HG02884 (cell line): ENCODE measurements around the gene CREB5.
"Not testable (repeated sequence)": the region's sequence is repeated elsewhere in the genome, so short reads cannot be mapped to it uniquely, and the experiment has no call there.

ENCODE experiments used
- ATAC-seq: cut with Tn5 transposase; IDR thresholded peaks from one replicate; pipeline ENCODE4 v1.9.1; 2021; ENCODE audit warnings: mild to moderate bottlenecking, moderate library complexity; ENCODE audit not compliant: unreplicated experiment

Gene CREB5, protein sequence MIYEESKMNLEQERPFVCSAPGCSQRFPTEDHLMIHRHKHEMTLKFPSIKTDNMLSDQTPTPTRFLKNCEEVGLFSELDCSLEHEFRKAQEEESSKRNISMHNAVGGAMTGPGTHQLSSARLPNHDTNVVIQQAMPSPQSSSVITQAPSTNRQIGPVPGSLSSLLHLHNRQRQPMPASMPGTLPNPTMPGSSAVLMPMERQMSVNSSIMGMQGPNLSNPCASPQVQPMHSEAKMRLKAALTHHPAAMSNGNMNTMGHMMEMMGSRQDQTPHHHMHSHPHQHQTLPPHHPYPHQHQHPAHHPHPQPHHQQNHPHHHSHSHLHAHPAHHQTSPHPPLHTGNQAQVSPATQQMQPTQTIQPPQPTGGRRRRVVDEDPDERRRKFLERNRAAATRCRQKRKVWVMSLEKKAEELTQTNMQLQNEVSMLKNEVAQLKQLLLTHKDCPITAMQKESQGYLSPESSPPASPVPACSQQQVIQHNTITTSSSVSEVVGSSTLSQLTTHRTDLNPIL

DNA sequence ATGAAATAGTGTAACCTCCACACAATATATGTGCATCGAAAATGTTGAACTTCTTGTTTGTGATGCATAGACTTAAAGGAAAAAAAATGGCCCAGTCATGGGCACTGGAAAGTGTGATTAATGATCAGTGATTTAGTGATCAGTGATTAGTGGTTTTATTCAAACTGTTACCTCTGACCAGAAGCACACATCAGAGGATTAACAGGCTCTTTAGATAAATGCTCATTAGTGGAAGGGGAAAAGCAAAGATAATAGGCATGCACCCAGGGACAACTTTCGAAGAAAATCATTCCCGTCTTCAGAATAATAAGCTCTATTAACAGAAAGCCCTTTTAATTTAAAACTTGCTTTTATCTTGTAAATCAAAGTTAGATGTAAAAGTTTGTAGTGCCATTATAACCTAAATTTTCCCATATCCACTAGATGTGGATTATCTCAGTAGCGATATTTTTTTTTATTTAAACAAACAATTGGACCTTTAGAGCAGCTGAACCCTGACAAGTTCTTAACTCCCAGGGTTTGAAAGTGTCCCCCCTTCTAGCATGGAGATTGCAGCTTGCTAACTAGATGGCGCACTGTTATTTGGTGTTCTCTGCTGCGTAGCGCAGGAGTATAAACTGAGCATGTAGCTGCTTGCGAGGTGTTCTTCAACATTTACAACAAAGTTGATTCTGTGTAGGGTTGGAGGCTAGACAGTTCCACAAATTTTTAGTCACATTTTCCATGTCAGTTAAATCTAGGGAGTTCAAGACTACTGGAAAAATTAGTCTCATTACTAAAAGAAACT is at the start of gene CREB5:
CREB5 (plus strand) TSS at position 643 of the 787 bp plus-strand sequence. CDS start 397 bp downstream, outside the sequence.
- ATAC-seq: no peak

DNA sequence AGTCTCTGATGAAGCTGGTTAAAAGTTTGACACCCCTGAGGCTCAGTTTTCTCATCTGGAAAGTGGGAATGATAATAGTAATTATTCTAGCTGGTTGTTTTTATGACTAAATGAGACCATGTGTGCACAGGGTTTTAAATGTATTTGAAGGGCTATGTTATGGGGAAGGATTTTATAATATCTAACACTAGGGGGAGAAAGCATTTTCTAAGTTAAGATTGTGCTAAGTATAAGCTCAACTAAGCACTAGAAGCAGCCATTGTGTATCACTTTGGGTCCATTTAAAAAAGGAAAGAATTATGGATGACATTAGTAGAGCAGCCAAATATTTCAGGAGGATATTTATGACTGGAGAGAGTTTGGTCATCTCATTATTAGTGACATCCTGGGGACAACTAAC is 49.5 kb upstream of the CREB5 start:
- no peak for ATAC-seq

DNA sequence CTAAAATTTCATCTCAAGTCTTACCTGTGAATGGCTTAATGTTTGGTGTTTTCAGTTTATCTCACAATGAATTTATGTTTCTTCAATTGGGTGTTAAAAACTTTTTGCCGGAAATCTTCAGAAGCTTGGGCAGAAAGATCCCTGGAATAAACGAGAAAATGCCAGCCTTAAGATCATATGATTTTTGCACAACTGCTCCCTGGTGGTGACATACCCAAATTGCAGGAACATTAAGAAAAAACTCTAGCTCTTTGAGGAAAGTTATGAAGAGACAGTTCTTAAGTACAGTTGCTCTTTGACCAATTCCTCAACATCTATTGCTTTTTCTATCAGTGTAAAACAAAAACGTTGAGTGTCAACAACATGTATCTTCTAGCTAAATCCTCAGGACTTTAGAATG is 48.2 kb upstream of the CREB5 start:
- no peak for ATAC-seq

DNA sequence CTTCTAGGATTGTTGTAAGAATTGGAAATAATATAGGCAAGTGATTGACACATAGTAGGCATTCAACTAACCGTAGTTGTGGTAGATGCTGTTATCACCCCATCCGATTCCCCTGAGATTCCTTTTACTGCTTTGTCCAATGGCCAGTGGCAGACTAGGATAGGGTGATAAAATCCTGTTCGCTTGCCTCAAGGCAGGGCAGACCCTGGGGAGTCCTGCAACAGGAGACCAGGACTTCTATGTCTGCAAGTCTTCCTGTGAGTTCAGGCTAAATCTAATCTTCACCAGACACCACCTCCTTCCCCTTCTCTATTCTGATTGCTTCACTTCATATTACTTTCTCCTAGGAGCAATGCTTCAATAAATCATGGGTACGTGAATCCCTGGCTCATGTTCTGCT is 42.8 kb upstream of the CREB5 start:
- no peak for ATAC-seq

DNA sequence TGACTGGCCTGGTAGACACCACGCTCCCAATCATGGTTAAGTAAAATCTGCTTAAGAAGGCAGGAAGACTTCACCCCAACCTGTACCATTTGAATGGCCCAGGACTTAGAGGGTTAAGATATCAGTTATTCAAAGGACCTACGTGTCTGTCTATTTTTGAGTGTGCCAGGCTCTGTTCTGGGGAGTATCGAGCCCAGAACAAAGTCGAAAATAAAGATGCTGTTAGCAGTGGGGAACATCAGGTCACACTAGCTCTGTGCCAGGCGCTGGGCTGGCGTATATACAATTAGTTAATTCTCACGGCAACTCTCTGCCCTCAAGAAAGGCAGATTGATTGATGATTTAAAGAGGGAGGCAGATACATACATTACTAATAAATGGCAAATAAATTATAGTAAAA is 40.5 kb upstream of the CREB5 start:
- no peak for ATAC-seq

DNA sequence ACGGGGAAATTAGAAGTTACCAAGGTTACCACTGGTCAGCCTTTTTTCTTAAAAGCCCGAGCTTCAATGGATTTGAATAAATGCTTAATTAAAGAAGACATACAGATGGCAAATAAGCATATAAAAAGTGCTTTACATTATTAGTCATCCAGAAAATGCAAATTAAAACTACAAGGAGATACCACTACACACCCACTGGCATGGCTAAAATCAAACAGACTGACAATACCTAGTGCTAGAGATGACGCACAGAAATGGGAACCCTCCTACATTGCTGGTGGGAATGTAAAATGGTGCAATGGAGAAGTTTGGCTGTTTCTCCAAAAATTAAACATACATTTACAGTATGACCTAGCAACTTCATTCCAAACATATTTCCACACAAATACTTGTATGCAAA is 38.3 kb upstream of the CREB5 start:
- ATAC-seq: no peak

DNA sequence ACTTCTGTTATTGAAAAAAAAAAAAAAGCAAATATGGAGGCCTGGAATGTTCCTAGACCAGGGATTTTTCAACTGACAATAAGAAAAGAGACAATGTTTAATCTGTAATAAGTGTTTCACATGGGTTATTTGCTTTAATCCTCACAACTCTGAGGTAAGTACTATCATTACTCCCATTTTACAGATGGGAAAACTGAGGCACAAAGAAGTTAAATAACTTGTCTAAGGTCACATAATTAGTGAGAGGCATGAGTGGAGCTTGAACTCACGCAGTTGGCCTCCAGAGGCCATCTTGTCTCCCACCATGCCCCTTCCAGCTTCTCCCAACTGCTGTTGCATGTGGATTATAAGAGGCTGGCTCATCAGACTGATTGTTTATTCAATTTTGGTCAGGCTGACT is 36.6 kb upstream of the CREB5 start:
- ATAC-seq: no peak

DNA sequence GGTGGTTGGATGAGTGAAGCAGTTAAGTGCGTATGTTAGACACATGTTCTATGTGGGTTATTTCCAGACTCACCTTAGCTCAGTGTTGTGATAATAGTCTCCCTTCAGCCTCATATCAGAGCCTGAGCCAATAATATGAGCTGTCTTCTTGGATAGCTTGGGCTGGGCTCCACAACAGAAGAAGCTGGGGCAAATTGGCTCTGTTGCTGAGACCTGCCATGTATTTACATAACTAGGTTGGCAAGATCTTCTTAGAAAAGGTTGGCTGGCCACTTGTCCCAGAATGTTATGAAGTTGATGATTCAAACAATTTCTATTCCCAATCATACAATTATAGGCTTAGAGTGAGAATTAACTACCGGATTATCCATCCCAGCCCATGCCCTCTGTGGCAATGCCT is 35.7 kb upstream of the CREB5 start:
- ATAC-seq: no peak

DNA sequence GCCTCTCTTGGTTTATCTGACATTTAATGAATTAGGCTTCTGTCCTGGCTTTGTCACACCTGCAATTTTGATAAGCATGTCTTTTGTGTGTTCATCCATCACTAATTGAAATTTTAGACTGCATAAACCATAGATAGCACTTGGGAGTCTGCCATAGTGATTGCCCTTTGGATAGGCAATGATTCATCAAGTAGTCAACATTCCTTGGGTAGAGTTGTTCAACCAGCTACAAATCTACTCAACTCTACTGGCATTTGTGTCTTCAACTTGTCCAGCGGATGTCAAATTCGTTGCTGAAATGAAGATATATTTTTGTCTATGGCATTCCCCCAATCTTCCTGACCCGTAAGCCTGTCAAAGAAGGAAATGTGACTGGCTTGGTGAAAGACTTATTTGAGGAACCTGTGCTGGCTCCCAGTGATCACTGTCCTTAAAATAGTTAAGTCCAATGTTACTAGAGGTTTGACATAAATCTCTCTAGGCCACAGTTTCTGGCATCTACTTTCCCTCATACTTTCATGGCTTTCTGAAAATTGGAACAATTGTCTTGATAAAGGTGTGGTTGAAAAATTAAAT is 33.7 kb upstream of the CREB5 start:
- ATAC-seq: no peak

DNA sequence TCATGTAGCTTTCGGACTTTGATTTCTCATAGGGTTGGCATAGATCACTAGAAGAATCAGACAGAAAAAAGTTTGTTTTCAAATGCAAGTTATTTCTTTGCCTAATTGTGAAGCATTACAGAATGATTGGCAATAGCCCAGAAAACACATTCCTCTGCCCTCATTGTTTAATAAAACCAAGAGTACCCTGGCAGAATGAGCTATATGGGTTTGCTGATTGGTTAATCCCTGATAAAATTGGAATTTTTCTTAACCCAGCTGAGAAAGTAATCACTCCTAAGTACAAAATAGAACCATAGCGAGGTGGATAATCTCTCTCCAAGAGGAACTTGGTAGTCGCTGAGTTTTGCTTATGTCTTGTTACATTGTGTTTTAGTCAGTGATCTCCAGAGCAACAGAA is 30.9 kb upstream of the CREB5 start:
- ATAC-seq: no peak

DNA sequence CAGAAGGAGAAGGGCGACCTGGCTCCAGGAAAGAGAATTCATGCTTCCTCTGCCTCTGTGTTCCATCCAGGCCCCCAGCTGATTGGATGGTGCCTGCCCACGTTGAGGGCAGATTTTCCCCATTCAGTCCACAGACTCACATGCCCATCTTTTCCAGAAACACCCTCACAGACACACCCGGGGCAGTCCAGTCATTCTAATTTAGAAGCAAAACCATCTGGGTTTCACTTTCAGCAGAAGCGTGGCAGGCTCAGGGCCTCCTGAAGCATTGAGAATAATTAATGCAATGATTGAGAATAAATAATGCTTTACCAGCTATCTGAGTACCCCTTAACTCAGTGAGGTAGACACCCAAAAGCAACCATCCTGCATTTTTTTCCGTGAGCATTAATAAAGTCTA is 30.2 kb upstream of the CREB5 start:
- ATAC-seq: no peak

DNA sequence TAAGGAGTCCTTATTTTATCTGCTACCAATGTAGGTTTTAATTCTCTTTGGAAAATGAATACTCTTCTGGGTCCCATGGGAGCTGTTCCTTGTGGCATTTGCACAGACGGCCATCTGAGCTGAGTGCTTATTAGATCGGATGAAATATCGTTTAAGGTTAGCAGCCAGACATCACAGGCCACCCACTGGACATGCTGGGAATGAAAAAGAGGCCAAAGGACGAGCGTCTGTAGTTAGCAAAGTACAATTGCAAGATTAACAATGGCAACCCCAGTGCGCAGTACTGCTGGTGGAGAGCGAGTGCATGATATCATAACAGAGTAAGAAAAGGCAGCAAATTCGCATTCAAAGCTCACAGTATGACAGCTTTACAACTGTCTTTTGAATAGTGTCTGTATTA is 28.3 kb upstream of the CREB5 start:
- ATAC-seq: no peak

DNA sequence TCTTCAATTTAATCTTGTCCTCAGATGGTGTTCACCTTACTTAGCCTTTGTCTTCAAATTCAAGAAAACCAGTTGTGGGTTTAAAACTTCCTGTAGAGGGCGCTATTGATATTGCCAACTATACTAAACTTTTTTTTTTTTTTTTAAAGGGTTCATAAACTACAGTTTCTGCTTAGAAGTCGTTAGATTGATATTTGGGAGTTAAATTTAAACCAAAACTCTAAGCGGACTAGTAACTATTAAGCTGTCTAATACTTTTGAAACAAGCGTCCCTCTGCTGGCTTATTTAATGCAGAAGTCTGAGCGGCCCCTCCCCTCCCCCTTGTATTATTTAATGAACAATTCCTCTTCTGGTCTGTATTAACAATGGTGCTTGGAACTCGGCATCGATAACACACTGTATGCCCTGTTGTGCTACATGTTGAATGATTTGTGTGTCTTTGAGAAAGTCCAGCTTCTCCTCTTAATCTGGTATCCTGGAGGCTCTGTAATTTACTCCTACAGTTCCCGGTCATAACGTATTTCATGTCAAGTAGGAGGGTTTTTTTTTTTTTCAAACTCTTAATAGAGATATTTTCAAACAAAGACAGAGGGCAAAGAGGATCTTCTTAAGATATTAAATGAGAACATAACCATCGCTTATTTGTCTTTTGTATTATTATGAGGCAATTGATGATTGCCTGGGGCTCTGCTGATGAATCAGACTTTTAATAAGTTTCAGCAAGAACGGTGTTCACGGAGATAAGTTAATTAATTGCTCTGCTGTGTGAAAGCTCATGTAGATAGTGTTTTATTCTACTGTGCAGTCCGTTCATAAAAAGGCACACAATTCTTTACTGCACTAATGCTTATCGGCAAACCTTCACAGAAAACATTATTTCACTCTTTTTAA is 22.6 kb upstream of the CREB5 start:
- no peak for ATAC-seq

DNA sequence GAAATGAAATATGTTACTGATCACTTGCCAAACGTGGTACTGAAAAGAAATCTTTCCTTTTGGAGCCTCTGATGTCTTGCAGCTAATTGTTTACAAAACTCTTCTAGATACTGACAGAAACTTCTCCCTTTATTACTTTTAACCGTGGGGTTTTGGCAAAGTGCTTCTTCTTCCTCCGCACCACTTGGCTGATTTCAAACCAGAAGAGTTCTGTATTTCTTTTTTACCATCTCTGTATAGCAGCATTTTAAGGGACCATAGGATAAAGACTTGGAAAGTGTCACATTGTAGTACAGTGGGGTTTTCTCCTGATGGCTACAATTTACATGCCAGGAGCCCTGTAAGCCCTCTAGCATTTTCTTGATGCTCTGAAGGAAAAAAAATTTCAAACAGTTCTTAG is 21.9 kb upstream of the CREB5 start:
- ATAC-seq: no peak

DNA sequence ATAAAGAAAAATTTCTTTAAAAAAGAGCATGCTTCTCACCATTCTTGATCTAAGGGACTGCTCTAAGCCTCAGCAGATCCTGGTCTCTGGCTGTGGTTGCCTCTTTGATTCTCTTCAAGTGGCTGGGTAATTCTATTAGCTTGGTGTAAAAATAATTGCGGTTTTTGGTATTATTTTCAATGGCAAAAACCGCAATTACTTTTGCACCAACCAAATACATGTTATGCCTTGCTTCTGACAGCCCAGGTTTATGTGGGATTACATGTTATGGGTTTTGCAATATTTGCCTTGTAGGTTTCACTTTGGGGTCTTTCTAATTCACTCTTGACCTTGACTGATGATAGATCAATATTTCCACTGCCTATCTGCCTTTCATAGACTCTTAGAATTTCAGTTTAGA is 20.0 kb upstream of the CREB5 start:
- no peak for ATAC-seq

DNA sequence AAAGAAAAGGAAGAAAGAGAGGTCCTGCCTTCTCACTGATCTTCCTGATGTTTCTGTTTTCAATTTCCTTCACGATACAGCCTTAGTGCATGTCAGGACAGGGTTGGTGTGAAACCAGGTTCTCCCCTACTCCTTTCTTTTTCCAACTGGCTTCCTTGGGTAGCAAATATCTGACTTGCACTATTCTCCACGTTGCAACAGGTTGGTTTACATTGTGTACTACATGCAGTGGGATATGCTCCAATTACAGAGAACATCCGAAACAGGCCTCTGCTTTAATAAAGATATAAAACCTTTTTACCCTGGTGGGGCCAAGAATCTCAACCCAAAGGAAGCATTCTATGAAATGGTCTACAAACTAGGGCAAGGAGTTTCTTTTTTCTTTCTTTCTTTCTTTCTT is 16.9 kb upstream of the CREB5 start:
- ATAC-seq: no peak

DNA sequence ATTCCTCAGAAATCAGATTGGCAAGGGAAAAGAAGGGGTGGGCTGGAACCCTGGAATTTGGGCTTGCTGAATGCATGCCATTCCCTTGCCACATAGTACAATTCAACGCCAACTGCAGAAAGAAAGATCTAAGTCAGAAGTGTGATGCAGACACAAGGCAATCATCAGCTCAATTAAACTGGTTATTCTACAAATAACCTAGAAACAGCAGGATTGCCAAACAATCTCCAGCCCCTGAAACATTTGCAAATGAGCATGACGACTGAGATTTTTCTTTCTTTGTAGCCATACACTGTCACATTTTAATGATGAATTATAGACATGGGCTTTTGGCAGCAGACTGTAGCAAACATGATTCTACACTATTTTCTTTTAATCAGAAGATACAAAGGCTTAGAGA is 16.5 kb upstream of the CREB5 start:
- no peak for ATAC-seq

DNA sequence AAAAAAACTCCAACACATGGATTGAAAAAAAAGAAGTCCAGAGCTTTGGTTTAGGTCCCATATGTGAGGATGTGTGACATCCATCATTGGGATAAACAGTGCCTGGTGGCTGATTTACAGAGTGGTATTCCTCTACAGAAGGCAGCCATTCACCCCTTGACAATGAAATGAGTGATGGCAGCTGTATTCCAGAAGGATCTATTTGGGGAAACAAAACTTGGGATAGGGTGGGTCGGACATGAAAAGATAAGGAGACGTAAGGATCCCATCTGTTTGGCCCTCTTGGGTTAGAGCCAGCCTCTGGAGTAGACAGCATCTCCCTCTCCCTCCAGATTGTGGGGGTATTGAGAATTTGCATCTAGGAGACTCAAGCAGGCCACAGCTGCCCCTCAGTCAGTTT is 15.2 kb upstream of the CREB5 start:
- no peak for ATAC-seq

DNA sequence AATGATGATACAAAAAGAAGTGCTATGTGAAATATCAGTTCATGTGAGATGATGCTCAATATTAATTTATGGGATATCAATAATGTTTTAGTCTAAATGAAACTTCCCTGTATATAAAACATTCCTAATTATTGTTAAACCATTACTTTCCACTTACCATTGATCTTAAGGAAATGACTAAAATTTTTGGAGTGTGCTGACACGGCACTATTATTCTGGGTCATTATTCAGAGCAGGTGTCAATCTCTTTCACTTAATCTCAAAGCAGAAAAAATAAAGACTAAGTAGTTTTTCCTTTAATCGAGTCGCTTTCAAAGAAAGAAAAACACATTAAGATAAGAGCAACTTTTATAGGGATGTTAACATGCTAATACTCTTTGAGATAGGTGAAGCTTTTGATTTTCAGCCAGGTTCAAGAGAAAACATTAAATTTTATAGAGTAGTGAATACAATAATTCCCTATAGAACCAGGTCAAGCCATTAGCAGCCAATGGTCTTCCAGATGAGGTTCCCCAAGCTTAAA is 11.4 kb upstream of the CREB5 start:
- no peak for ATAC-seq

DNA sequence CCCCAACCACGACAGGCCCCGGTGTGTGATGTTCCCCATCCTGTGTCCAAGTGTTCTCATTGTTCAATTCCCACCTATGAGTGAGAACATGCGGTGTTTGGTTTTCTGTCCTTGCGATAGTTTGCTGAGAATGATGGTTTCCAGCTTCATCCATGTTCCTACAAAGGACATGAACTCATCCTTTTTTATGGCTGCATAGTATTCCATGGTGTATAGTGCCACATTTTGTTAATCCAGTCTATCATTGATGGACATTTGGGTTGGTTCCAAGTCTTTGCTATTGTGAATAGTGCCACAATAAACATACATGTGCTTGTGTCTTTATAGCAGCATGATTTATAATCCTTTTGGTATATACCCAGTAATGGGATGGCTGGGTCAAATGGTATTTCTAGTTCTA is 10.8 kb upstream of the CREB5 start:
- not testable (repeated sequence) for ATAC-seq

DNA sequence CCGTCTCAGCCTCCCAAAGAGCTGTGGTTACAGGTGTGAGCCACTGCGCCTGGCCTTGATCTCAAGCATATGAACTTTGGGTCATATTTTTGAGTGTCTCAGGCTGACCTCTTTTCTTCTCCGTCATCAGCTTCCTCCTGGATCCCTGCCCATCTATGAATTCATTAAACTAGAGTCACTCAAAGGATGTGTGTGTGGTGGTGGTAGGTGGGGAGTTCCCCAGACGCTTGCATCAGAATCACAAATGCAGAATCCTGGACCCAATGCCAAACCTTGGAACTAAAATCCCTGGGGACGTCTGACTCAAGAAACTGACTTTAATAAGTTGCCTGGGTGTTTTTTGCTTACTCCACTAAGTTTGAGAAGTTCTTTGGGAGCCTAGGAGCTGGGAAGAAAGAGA is 6.7 kb upstream of the CREB5 start:
- ATAC-seq: no peak
